ENCODE results near the gene ETV7.

ETV7 gene

DNA sequence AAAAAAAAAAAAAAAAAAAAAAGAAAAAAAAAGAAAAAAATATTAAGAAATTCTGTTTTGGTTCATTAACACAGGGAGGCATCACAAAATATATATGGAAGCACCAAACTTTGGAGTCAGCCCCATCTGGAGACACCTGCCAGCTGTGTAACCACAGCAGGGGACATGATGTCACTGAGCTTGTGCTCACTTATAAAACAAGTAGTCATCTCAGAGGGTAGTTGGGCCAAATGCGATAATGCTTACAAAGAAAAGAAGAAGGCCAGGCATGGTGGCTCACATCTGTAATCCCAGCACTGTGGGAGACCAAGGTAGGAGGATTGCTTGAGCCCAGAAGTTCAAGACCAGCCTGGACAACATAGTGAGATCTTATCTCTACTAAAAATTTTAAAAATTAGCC is 49.7 kb downstream of the ETV7 start:
- DNase-seq, result no peak

DNA sequence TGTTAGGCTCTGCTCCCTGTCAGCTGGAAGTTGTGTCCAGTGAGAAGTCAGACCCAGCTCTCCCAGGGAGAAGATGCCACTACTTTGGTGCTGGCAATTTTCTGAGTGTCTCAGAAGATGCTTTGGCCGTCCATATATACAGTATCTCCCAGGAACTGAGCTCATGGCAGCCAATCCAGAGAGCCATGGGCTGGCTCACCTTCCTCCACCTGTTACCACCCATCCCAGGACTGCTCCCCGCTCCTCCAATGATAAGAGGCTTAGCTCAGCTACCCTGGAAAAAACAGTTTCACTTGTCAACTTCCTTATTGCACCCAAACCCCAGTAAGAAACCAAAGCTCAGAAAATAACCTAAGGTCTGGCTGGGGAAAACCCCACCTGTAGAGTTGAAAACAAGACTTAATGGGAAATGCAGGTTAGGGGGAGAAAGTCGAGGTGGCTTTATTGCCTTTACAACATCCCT is 50.7 kb downstream of the ETV7 start, which contains the start of gene BNIP5:
Gene BNIP5, minus strand, starts transcription at position 110 of the 463 bp plus-strand sequence. CDS start 6,198 bp downstream, outside the sequence.
- DNase-seq, result no peak

DNA sequence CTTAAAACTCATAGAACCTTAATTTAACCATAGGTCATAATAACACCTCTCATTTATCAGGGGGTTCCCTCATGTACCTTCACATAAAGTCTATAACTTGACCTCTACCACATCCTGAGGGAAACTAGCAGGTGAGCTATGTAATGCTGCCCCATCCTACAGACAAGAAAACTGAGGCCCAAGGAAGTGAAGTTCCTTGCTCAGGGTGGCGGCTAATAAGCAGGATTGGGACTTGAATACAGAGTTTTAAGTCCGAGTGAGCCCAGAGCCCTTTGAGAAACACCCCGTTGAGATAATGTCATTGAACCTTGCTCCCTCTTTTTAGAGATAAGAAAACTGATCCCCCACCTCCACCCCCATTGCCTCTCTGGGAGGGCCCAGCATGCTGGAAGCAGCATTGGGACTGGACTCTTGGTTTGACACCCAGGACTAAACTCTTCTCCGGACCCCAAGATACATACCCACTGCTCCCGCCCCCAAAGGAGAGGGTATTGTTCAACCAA is 51.2 kb downstream of the ETV7 start:
- no peak for DNase-seq

DNA sequence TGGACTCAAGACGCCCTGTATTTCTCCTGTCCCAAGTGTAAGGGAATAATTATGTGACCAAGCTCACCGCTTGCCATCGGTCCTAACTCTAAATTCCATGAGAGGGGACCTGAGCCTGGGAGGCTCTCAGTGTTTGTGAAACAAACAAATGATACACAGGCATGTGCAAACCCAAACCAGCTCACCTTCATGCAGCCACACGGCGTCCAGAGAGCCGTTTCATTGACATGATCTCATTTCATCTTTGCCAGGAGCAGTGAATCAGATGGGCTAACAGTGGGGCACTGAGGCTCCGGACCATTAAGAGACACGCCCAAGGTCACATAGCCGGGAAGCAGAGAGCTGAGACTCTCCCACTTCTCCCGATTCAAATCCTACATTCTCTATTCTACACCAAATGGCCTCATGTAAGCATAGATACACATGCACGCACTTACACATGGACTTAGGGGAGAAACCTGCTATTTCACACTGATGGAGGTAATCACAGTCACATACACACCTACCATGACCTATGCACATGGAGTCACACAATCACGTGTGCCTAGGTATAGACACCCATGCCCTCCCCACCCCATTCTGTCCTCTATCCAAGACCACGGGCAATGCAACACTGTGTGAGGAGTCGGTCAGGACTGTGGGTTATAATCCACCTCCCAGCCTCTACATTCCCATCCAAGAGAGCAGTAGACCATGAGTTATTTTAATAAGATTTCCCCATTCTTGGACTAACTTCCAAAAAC is 51.8 kb downstream of the ETV7 start:
- no peak for DNase-seq

DNA sequence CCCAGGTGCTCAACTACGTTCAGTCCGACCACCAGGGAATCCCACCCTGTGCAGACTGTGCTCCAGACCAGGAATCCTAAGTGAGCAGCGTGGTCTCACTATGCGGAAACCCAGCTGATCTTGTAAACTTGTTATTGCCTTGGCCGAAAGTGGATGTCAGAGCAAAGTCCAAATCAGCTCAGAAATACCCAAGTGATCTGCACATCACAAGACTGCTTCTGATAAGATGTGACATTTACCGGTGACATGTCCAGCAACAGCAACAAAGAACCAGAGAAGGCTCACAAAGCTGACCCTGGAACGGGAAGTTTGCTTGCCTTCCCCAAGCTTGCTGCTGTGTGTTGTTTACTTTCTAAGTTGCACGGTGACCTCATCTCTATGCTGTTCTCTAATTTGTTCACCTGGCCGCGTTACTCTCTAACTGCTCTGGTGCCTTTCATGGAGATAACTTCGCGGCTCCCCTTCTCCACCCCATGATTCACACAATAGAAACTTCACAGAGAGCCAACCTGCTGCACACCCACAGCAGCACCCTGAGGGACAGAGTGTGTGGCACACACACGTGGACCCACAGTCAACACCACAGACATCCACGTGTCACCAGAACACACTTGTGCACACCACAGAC is 52.5 kb downstream of the ETV7 start:
- DNase-seq, result peak; percentile 20

DNA sequence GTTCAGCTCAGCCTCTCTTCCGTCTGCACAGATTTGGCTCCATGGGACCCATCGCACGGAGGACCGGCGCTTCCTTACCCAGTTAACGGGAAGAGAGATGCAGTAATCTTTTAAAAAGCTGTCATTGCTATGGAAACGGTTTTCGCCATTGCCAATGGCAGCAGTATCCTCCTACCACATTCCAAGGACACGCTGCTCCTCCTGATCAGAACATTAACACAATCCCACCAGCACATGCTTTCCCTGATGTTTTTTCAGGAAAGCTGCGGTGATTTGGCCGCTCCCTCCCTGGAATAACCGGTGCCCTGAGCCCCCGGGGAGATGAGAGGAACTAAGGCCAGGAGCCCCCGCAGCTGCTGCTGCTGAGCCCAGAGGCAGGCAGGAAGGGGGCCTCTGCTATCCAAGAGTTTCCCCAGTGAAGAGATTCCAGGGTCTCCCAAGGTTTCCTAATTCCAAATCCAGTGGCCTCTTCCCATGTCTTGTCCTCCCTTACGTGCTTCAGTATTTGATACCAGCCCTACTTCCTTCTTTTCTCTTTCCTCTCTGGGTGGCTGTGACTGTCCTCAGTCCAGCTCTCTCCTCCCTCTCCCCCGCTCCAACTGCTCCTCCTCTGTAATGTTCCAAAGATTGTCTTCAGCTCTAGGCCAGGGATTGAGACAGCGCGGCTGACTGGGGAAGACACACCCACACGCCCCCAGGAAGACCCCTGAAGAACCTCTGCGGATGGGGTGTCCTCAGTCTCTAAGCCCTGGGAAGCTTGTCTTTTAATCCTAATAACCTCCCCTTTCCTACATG is 53.3 kb downstream of the ETV7 start:
- DNase-seq, result no peak

DNA sequence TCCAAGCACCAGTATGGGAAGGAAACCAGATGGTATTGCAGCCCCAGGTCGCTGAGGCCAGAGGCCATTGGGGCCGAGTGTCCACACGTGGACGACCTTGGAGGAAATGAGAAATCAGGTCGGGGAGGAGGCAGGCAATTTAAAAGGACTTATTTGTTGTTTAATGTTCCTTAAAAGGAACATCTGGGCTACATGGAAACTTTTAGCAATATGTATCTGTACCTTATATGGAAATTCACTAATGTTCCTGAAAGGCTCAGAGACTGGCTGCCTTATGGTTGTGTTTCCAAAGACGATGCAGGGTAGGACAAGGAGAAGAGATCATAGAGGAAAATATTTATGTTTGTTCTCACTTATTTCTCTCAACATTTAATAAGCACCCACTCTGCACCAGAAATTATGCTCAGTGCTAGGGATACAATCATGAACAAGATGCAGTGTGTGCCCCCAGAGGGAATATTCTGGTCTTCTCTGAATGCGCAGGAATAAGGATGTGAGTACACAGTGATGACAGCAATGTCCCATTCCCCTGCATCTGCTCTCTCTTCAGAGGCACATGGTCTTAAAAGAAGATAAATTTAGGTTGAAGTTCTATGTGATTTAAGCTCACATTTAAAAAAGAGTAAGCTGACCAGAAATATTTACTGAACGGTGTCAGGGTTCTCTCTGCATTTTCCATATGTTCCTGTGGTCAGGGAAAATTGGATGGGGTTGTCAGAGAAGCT is 54.1 kb downstream of the ETV7 start:
- no peak for DNase-seq

GRCh38 chr6:36331381-36331780 is 56.1 kb downstream of the ETV7 start:
- no peak for DNase-seq

GRCh38 chr6:36330366-36330765 is 57.1 kb downstream of the ETV7 start:
- no peak for DNase-seq

DNA sequence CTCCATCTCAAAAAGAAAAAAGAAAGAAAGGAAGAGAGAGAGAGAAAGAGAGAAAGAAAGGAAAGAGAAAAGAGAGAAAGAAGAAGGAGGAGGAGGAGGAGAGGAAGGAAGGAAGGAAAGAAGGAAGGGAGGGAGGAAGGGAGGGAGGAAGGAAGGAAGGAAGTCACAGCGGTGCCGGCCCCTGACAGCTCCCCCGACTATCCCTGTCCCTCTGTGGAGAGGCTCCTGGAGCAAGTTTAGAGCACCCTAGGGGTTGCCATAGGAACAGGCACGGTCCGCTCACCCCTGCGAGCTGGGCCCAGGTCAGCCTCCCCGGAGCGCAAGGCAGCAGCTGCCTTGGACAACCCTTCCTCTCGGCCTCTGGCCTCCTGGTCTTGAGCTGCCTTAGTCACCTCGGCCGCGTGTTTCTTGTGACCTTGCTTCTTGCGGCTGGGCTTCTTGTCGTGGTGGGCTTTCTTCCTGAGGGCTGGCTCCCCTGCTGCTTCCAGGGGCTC is 57.6 kb downstream of the ETV7 start:
- DNase-seq, result no peak

DNA sequence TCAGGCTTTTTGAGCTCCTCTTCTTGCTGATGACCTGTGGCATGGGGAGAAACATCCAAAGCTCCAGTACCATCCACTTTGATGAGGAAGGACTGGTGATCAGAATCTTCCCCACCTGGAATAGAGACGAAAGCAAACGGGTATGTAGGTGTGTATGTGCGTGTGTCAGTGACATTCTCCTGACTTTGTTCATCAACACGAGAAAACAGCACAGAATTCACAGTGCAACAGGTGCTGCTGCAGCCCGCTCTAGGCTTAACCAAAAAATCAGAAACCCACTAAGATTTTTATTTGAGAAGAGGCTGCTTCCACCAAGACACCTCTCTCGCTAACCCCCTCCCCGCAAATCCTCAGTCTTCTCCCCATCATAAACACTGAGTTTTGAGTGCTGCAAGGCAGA is 58.9 kb downstream of the ETV7 start:
- DNase-seq, result no peak

DNA sequence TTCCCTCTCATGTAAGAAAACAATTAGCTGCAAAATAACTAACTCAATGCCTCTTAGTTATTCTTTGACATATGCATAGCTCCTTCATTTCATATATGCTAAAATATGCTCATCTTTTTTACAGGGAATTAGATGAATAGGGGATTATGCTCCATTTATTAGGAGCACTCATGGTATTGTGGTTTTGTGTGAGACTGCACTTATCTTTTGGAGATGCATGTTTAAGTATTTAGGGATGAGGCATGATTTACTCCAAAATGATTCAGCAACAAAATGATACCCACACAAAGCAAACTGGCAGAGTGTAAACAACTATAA is 59.6 kb downstream of the ETV7 start:
- DNase-seq, result no peak

DNA sequence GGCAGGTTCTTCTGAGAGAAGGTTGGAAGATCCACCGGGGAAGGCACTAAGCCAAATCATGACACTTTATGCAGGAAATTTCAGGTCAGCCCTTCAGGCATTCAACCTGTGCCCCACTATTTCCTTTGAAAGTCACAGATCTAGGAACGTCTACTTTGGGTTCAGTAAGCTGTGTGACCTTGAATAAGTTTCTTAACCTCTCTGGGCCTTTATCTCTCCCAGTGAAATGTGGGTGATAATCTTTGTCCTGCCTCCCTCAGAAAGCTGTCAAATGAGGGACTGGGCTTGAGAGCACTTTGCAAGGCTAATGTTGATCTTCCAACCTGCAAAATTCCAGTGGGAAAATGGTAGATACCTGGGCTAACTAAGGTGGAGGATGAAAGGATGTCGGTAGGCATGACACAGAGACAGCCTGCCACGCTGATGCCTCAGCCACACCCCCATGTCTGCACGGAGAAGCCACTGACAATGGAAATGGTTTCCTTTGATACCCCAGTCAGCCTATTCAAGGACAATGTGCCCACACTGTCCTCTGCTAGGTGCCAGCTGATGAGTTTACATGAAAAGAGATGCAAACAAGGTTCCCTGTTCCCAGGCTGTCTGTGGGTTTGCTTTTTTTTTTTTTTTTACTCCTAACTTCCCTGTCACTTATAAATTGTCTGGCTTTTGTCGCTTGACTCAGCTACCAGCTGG is 60.1 kb downstream of the ETV7 start:
- no peak for DNase-seq

DNA sequence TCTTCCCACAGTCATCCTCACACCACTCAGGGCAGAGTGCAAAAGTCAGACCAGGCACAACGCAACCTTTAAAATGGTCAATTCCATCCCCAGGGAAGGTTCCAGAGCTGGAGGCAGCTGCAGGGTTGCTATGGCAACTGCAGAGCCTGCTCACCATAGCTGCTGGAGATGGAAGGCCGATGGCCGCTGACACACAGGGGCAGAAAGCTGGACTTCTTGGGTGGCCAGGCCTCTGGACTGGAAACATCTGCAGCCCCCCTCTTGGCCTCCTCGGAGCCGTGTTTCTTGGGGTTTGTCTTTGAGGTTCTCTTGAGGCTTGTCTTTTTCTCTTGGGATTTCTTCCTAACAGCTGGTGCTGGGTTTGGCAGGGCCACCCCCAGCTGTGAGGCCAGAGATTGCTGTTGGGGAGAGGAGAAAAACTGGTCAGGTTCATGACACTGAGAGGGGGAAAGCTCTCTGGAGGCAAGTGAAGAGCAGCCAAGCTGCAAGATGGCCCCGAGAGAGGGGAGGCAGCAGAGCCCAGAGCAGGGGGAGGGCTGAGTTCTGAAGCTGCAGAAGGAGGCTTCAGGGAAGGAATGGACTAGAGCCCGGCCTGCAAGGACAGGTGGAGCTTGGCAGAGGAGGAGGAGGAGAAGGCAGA is 61.0 kb downstream of the ETV7 start:
- no peak for DNase-seq

DNA sequence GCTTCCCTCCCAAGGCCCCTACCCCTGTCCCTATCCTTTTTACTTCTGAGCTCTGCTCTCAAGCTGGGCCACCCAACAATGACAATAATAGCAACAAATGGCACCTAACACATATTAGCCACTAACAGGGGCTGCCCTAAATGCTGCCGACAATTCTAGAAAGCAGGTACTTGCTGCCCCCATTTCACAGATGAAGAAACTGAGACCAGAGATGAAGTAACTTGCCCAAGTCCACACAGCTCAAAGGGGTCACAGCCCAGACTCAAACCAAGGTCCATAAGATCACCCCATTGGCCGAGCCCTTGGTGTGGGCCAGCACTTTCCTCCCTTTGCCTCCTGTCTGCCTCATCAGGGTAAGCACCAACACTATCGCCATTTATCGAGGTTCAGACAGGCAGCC is 62.8 kb downstream of the ETV7 start:
- no peak for DNase-seq

DNA sequence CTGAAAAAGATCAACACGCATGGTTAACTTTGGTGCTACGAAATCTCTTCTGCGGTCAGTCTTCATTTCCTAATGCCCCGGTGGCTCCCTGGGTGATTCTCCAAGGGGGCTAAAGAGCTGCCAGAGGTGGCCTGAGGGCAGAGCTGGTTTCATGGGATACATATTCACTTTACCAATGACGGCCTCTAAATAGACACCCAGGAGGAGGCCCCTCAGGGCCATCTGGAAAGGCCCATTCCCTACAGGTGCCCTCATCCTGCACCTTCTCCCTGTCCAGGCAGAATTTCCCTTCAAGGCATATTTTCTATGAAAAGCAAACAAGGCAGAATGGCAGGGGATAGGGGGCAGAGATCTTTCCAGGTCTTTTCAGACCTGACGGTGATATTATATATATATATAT is 63.3 kb downstream of the ETV7 start:
- no peak for DNase-seq

DNA sequence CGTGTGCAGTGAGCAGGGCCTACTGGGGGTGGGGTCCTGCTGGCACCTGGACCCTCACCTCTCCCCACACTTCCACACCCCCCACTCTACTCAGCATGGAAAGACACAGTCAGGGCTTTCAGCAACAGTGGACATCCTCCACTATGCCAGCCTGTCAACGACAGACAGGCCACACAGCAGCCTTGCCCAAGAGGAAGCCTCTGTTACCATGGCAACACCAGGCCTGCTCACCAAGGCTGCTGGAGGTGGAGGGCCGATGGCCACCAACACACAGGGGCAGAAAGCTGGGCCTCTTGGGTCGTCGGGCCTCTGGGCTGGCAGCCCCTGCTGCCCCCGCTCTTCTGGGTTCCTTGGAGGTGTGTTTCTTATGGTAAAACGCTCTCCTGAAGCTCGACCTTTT is 64.4 kb downstream of the ETV7 start:
- no peak for DNase-seq

GRCh38 chr6:36322591-36322990 is 64.9 kb downstream of the ETV7 start:
- DNase-seq, result no peak

GRCh38 chr6:36320475-36320874 is 67.0 kb downstream of the ETV7 start:
- DNase-seq, result peak; percentile 87

DNA sequence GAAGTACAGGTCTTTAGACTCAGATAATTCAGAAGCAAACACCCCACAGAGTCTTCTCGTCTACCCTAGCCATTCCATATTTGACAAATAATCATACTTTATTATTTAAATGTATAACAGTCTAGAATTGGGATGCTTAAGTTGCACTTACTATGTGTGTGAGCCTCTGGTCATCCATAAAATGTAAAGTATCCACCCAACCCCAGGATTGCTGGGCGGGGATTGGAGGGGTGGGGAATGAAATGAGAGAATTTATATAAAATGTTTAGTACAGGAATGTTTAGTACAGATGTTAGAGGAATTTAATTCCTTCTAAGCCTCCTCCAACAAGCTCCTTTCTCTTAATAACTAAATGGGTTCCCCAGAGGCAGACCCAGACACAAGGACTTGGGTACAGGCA is 67.6 kb downstream of the ETV7 start:
- DNase-seq, result no peak

GRCh38 chr6:36319436-36319762 is 68.1 kb downstream of the ETV7 start:
- peak; percentile 94 for DNase-seq

Measured in NCI-H748 treated with DMSO at 0.1 percent for 48 hours (cell line).